CD4-positive, alpha-beta T cell treated with Interleukin-2 at 100 ng/mL for 4 hours (primary cell): ENCODE results near the gene VCL.

Experiments
- DNase-seq: peaks from one replicate; pipeline ENCODE4 v3.0.0-alpha.2; 2020; ENCODE audit warnings: low spot score

Gene VCL

GRCh38 chr10:74151879-74152722 is 154.2 kb downstream of the VCL start:
- no peak for DNase-seq

GRCh38 chr10:74153123-74153522 is 155.2 kb downstream of the VCL start:
- DNase-seq: no peak

DNA sequence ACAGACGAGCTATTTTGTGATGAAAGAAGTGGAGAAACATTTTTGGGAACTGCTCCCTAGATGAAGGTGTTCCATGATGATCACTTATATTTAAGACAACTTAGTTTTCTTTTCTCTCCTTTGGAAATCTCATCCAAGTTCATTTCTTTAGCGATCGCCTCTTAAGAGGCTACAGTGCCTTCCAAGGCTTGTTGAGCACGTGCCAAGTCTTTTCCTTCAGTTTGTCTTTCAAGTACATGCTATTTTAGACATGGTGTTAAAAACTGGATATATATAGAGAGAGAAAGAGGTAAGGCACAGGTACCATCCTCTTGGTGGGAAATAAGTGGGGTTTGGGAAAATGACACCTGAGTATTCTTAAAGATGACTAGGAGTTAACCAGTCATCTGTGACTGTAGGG is 155.8 kb downstream of the VCL start:
- no peak for DNase-seq

DNA sequence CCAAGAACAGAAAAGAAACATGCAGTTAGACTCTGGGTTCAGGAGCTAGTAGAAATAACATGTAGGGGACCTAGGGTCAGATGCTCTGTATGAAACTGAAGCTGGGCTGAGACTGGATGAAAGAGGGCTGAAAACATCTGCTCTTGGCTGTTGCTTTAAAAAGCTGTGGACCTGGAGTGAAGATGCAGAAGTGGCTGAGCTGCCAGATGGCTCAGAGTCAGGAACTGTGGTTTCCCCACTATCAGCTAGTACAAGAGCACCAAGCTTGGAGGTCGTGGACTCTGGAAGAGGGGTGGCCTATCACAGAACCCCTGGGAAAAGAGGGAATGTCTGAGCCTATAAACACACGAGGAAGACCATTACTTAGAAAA is 159.0 kb downstream of the VCL start:
- DNase-seq: no peak

- DNase-seq: no peak
These were observed 162.1 kb downstream of the VCL start for GRCh38 chr10:74160013-74160412.

GRCh38 chr10:74163319-74164068 is 165.6 kb downstream of the VCL start:
- no peak for DNase-seq

- DNase-seq: no peak
These were observed 167.0 kb downstream of the VCL start for GRCh38 chr10:74164716-74165529.

DNA sequence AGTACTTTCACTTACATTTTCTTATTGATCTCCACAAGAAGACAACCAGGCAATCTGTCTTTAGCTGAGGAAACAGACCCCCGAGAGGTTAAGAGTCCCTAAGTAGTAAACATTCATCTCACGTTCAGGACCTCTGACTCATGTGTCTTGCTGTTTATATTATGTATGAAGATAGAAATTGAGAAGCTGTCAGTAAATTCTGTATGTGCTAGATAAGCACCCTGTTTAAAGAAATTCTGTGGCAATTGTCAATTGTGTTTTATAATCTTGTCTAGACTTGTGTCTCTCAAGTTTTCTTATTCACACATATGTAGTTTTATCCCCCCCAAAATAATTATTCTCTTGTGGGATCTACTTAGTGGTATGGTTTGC is 167.6 kb downstream of the VCL start:
- DNase-seq: no peak

GRCh38 chr10:74167443-74167842 is 169.5 kb downstream of the VCL start:
- DNase-seq: no peak
